ENCODE measurements around the gene L3MBTL2.

DNA sequence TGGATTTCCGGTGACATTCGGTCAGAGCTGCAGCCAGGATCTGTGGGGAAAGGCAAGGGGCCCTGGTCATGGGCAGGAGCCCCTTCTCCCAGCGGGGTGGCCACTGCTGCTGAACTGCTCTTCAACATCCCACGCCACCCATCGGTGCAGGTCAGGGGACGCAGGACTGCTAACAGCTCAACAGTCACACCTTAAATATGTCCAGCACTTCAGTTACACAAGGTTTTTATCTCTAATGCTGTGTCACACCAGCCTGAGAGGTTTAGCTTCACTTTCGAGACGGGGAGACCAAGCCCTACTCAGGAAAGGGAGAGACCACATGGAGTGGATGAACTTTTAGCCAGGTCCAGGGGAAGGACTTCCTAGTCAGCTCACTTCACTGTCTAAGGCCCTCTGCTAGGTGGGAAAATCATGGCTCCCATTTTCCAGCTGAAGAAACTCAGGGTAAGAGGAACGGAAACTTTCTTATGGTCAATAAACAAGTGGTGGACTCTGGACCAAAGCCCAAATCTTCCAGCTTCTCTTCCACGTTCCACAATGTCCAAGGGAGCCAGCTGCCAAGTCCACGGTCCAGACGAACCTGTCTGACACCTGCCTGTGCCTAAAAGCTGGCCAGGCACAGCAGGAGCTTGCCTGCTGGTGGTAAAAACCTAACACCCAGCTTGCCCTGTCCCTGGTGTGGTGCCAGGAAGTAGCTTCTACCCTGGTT is 56.6 kb downstream of the L3MBTL2 start:
- TF ChIP-seq, protein P1, sequence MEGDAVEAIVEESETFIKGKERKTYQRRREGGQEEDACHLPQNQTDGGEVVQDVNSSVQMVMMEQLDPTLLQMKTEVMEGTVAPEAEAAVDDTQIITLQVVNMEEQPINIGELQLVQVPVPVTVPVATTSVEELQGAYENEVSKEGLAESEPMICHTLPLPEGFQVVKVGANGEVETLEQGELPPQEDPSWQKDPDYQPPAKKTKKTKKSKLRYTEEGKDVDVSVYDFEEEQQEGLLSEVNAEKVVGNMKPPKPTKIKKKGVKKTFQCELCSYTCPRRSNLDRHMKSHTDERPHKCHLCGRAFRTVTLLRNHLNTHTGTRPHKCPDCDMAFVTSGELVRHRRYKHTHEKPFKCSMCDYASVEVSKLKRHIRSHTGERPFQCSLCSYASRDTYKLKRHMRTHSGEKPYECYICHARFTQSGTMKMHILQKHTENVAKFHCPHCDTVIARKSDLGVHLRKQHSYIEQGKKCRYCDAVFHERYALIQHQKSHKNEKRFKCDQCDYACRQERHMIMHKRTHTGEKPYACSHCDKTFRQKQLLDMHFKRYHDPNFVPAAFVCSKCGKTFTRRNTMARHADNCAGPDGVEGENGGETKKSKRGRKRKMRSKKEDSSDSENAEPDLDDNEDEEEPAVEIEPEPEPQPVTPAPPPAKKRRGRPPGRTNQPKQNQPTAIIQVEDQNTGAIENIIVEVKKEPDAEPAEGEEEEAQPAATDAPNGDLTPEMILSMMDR (IDR thresholded peaks at IDR 0.05; ENCODE audit: low read depth, low read length, missing input control) = no peak
- TF ChIP-seq, protein P2, sequence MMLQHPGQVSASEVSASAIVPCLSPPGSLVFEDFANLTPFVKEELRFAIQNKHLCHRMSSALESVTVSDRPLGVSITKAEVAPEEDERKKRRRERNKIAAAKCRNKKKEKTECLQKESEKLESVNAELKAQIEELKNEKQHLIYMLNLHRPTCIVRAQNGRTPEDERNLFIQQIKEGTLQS (IDR thresholded peaks at IDR 0.05) = no peak
- TF ChIP-seq SP1 (IDR thresholded peaks at IDR 0.05) = no peak
- TF ChIP-seq JUND (IDR thresholded peaks at IDR 0.05) = no peak
- TF ChIP-seq, protein P3, sequence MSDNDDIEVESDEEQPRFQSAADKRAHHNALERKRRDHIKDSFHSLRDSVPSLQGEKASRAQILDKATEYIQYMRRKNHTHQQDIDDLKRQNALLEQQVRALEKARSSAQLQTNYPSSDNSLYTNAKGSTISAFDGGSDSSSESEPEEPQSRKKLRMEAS (IDR thresholded peaks at IDR 0.05) = no peak
- no peak for TF ChIP-seq RAD21 (IDR thresholded peaks at IDR 0.05)
- no peak for TF ChIP-seq TAF1 (conservative IDR thresholded peaks at IDR 0.05)
- no peak for TF ChIP-seq YY1 (IDR thresholded peaks at IDR 0.05)
- no peak for TF ChIP-seq EGR1 (IDR thresholded peaks at IDR 0.05; ENCODE audit: low read depth in 2 of 2)
- TF ChIP-seq, protein P4, sequence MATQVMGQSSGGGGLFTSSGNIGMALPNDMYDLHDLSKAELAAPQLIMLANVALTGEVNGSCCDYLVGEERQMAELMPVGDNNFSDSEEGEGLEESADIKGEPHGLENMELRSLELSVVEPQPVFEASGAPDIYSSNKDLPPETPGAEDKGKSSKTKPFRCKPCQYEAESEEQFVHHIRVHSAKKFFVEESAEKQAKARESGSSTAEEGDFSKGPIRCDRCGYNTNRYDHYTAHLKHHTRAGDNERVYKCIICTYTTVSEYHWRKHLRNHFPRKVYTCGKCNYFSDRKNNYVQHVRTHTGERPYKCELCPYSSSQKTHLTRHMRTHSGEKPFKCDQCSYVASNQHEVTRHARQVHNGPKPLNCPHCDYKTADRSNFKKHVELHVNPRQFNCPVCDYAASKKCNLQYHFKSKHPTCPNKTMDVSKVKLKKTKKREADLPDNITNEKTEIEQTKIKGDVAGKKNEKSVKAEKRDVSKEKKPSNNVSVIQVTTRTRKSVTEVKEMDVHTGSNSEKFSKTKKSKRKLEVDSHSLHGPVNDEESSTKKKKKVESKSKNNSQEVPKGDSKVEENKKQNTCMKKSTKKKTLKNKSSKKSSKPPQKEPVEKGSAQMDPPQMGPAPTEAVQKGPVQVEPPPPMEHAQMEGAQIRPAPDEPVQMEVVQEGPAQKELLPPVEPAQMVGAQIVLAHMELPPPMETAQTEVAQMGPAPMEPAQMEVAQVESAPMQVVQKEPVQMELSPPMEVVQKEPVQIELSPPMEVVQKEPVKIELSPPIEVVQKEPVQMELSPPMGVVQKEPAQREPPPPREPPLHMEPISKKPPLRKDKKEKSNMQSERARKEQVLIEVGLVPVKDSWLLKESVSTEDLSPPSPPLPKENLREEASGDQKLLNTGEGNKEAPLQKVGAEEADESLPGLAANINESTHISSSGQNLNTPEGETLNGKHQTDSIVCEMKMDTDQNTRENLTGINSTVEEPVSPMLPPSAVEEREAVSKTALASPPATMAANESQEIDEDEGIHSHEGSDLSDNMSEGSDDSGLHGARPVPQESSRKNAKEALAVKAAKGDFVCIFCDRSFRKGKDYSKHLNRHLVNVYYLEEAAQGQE (IDR thresholded peaks at IDR 0.05) = no peak
